ENCODE results near the gene SLC37A2. TPM values are rescaled to one million over a fixed set of nuclear protein-coding genes. Genes with fewer than 3 reads are reported as not detected.

SLC37A2 gene
- total RNA-seq, 1 donor: 0.27 TPM

Other genes starting within 250 kb of the SLC37A2 start
- 40.9 TPM for gene ROBO3, start 197.9 kb upstream of the SLC37A2 start, total RNA-seq
- 93.7 TPM for gene ROBO4, start 165.4 kb upstream of the SLC37A2 start, total RNA-seq
- not detected for gene HEPN1, start 144.1 kb upstream of the SLC37A2 start, total RNA-seq
- not detected for gene HEPACAM, start 127.3 kb upstream of the SLC37A2 start, total RNA-seq
- 0.54 TPM for gene CCDC15, start 109.1 kb upstream of the SLC37A2 start, total RNA-seq
- 38.2 TPM for gene TMEM218, start 48.3 kb downstream of the SLC37A2 start, total RNA-seq
- not detected for gene PKNOX2, start 101.4 kb downstream of the SLC37A2 start, total RNA-seq

Data from hematopoietic multipotent progenitor cell (in vitro differentiated cells).